Diencephalon (tissue), 1 donor: ENCODE results near the gene STK32A. TPM values are rescaled to one million over a fixed set of nuclear protein-coding genes. Genes with fewer than 3 reads are reported as not detected.

ENCODE experiments used
- small RNA-seq: library from RNA; depleted of rRNA; stranded (forward); fragments of <200 nt; gene quantifications from one replicate; pipeline ENCODE3, GENCODE V24; 2014
- total RNA-seq: library from RNA; depleted of rRNA; stranded (reverse); fragments of >200 nt; gene quantifications from one replicate; pipeline ENCODE4 v1.2.3, GENCODE V29; 2014

Gene STK32A
- total RNA-seq: 25.4 TPM

DNA sequence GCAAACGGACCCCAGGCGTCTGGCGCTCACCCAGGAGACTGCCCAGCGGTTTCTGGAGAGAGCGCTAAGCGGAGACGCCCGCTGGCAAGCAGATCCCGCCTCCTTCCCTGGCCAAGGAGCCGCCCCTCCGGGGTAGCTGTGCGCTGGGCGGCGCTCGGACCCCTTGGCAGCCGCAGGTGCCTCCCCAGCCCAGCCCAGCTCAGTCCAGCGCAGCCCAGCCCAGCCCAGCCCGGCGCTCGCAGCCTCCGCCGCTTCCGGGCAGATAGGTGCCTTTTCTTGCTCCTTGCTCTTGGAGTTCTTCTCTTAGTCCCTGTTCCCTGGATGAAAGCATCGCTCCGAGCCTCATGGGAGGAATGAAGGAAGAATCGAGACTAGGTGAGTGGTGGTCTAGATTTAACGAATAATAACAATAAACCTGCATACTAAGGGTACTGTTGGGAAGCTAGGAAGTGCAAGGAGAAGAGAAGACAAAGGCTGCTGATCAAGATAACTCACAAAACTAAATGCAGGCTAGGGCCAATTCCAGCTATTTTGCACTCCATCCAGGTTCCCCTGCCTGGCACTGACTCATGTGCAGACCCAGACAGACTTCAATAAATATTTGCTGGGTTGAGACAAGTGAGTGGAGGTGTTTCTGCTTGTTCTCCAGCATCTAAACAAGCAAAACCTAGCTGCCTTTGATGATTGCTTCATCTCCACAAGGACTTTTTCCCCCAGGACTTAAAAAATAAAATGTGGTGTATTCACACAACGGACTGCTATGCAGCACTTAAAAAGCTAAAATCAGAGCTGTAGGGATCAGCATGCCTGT is at the start of gene STK32A:
TSS of gene STK32A (plus strand) at position 202 of the 811 bp plus-strand sequence. CDS start 4,609 bp downstream, outside the sequence.

Small RNA genes lying within 50 kb of the gene (small RNA-seq; reads per million reads assigned to genes)
- gene AC011373.1: not detected
